Measurements from ENCODE around the gene CACNA1B.

- TF ChIP-seq EZH2 (IDR thresholded peaks at IDR 0.05) (no peak), EZH2phosphoT487 (IDR thresholded peaks at IDR 0.05; ENCODE audit: borderline replicate concordance) (no peak), SRF (IDR thresholded peaks at IDR 0.05; ENCODE audit: low read depth) (no peak), POLR2AphosphoS5 (IDR thresholded peaks at IDR 0.05; ENCODE audit: low read depth, low read length) (no peak)
Observed at GRCh38 chr9:137866226-137867141, 11.1 kb upstream of the CACNA1B start.
